GM19238 (cell line): ENCODE results near the gene EMP1.

Experiments
- DNase-seq: peaks from one replicate; pipeline ENCODE4 v3.0.0; 2011; ENCODE audit warnings: low spot score; ENCODE audit not compliant: insufficient read length

The EMP1 gene

GRCh38 chr12:13222076-13222475 lies 25.6 kb downstream of the EMP1 start:
- no peak for DNase-seq

GRCh38 chr12:13223179-13223804 lies 26.8 kb downstream of the EMP1 start:
- DNase-seq = no peak

GRCh38 chr12:13223941-13224340 lies 27.4 kb downstream of the EMP1 start:
- DNase-seq = no peak

GRCh38 chr12:13227191-13227590 lies 30.7 kb downstream of the EMP1 start:
- no peak for DNase-seq

GRCh38 chr12:13228579-13228978 lies 32.1 kb downstream of the EMP1 start:
- no peak for DNase-seq

GRCh38 chr12:13229504-13229903 lies 33.0 kb downstream of the EMP1 start:
- DNase-seq = no peak

- no peak for DNase-seq
Measured at GRCh38 chr12:13230500-13230899, 34.0 kb downstream of the EMP1 start.

- DNase-seq = no peak
Measured at GRCh38 chr12:13233830-13234641, 37.5 kb downstream of the EMP1 start.

GRCh38 chr12:13238204-13238603 lies 41.7 kb downstream of the EMP1 start:
- DNase-seq = no peak

- no peak for DNase-seq
Measured at GRCh38 chr12:13241833-13242488, 45.4 kb downstream of the EMP1 start.

GRCh38 chr12:13242936-13243335 lies 46.4 kb downstream of the EMP1 start:
- no peak for DNase-seq

- DNase-seq = no peak
Measured at GRCh38 chr12:13243516-13244070, 47.1 kb downstream of the EMP1 start.

- DNase-seq = no peak
Measured at GRCh38 chr12:13247596-13247995, 51.1 kb downstream of the EMP1 start.

GRCh38 chr12:13248964-13249363 lies 52.4 kb downstream of the EMP1 start:
- no peak for DNase-seq

- DNase-seq = no peak
Measured at GRCh38 chr12:13250416-13250815, 53.9 kb downstream of the EMP1 start.

GRCh38 chr12:13251521-13251920 lies 55.0 kb downstream of the EMP1 start:
- DNase-seq = no peak

GRCh38 chr12:13252024-13252423 lies 55.5 kb downstream of the EMP1 start:
- no peak for DNase-seq

- DNase-seq = no peak
Measured at GRCh38 chr12:13252616-13253015, 56.1 kb downstream of the EMP1 start.

- no peak for DNase-seq
Measured at GRCh38 chr12:13253966-13254760, 57.6 kb downstream of the EMP1 start.

GRCh38 chr12:13255792-13256691 lies 59.5 kb downstream of the EMP1 start:
- peak; percentile 68 for DNase-seq
